Measurements from ENCODE around the gene DCLK1. TPM values are rescaled to one million over a fixed set of nuclear protein-coding genes. Genes with fewer than 3 reads are reported as not detected.

DCLK1 gene
- total RNA-seq, 1 experiment from 2014 or later = 36.2 TPM

GRCh38 chr13:35889560-35889959 is 241.6 kb downstream of the DCLK1 start:
- Histone ChIP-seq H2BK120ac (ENCODE audit: low read depth, low read length, poor library complexity, severe bottlenecking) (no peak overlapping the region), H3K4ac (ENCODE audit: low read depth, low read length) (no peak overlapping the region), H3K4me2 (ENCODE audit: insufficient read depth, insufficient read length, low read length) (no peak overlapping the region), H2BK5ac (ENCODE audit: insufficient read length, low read length) (no peak overlapping the region), H3K9me3 (ENCODE audit: control insufficient read depth, low read depth, low read length) (no peaks in the 10 kb centered on the region), H3K23ac (ENCODE audit: insufficient read length, low read depth, low read length) (no peak overlapping the region), H2BK20ac (ENCODE audit: low read depth, low read length, poor library complexity, severe bottlenecking) (no peak overlapping the region), H4K20me1 (ENCODE audit: control insufficient read depth, insufficient read depth, insufficient read length) (no peaks in the 10 kb centered on the region), H4K5ac (ENCODE audit: insufficient read length, low read depth, low read length) (no peak overlapping the region), H3K18ac (ENCODE audit: insufficient read length, low read depth, low read length) (no peak overlapping the region), H3K23me2 (ENCODE audit: insufficient read length, low read depth, low read length, poor library complexity, severe bottlenecking) (no peaks in the 10 kb centered on the region), H3K79me2 (ENCODE audit: insufficient read depth, low read length) (no peaks in the 10 kb centered on the region), H3K27ac (ENCODE audit: insufficient read length, low read depth, low read length) (no peak overlapping the region), H3K14ac (ENCODE audit: insufficient read depth, low read length) (no peak overlapping the region), H2AK5ac (ENCODE audit: insufficient read length, low read length) (no peak overlapping the region), H3K56ac (ENCODE audit: insufficient read length, low read depth, low read length) (no peak overlapping the region), H3K9ac (ENCODE audit: extremely low read depth, insufficient read length, low read length) (no peak overlapping the region), H3K4me1 (ENCODE audit: insufficient read depth, low read length) (no peaks in the 10 kb centered on the region), H3K79me1 (ENCODE audit: insufficient read depth, low read depth, low read length, poor library complexity, severe bottlenecking) (no peaks in the 10 kb centered on the region), H3T11ph (ENCODE audit: low read length) (no peak overlapping the region), H2AFZ (ENCODE audit: low read length) (no peak overlapping the region), H3K27me3 (ENCODE audit: insufficient read depth, low read length) (no peaks in the 10 kb centered on the region), H2BK12ac (ENCODE audit: insufficient read length, low read depth, low read length) (no peak overlapping the region), H2BK15ac (ENCODE audit: low read depth, low read length) (no peak overlapping the region), H4K8ac (replicated peaks; ENCODE audit: insufficient read length, low read depth, low read length) (no peak overlapping the region), H4K91ac (ENCODE audit: insufficient read length, low read depth, low read length) (no peak overlapping the region)
- Mint-ChIP-seq H3K36me3 (ENCODE audit: insufficient read depth in 1 of 3, low read depth in 3 of 3) (no peaks in the 10 kb centered on the region), H3K9me3 (no peaks in the 10 kb centered on the region), H3K4me3 (no peak overlapping the region), H3K27ac (no peak overlapping the region), H3K27me3 (ENCODE audit: low read depth) (no peaks in the 10 kb centered on the region), H3K4me1 (peaks cover 11 to 16% of the 10 kb centered on the region in 2 experiments)
- TF ChIP-seq CTCF (conservative IDR thresholded peaks at IDR 0.05) = no peak
- WGBS (ENCODE audit: extremely low coverage, insufficient read length, low lambda C conversion rate) = no CpG with 5 or more reads among the region's 2 CpGs
- DNase-seq = no peak
